B cell (primary cell): ENCODE results near the gene UNC13C.

Experiments used
- CTCF ChIP-seq: fragments of 200-600 bp; IDR thresholded peaks from one replicate; pipeline ENCODE4 v1.8.0; 2022; ENCODE audit warnings: antibody characterized with exemption, mild to moderate bottlenecking
- EZH2 ChIP-seq: IDR thresholded peaks from 2 replicates; pipeline ENCODE4 v1.6.1; 2012; ENCODE audit warnings: borderline replicate concordance, low read depth, mild to moderate bottlenecking, moderate library complexity, low read length; ENCODE audit not compliant: insufficient read depth, poor library complexity, severe bottlenecking

DNA sequence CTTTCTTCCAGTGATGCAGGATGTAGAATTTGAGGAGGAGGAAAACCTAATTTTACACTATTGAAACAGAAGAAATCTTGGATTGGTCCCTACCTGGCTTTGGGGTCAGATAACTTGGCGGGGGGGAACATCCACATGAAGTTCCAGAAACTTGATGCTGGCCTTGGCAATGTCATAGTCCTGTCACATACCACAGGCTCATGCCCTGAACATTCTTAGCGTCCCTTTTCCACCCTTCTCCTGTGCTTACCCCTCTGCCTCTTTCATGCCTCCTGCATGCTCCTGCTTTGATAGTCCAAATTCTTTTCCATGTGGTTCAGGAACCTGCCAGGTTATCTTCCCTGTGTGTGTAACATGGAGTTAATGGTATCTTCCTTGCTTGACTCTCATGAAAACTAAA is 110.6 kb downstream of the UNC13C start:
- TF ChIP-seq EZH2, result no peak
- no peak for TF ChIP-seq CTCF
